Astrocyte (in vitro differentiated cells and primary cell): Measurements from ENCODE around the gene SLCO2A1.

Experiments
- CTCF ChIP-seq: IDR thresholded peaks from 2 replicates; pipeline ENCODE4 v1.5.1; 2011; ENCODE audit warnings: low read depth, mild to moderate bottlenecking, inconsistent platforms, low read length, moderate library complexity; ENCODE audit not compliant: insufficient read depth
- EZH2 ChIP-seq: IDR thresholded peaks from 2 replicates; pipeline ENCODE4 v1.6.1; 2012; ENCODE audit warnings: mild to moderate bottlenecking, low read length, inconsistent platforms; ENCODE audit not compliant: insufficient read depth

GRCh38 chr3:133905376-133905775 lies 124.3 kb downstream of the SLCO2A1 start:
- TF ChIP-seq EZH2 (no peak), CTCF (no peak)
